Hypothalamus (tissue), 51 donors: ENCODE data around the gene POSTN.
"Not testable (repeated sequence)": the region's sequence is repeated elsewhere in the genome, so short reads cannot be mapped to it uniquely, and the experiment has no call there.

Experiments
- DNase-seq, 51 donors: peaks; one replicate each; lab custom pipeline; 2025; lab: John Stamatoyannopoulos, UW

Gene POSTN

GRCh38 chr13:37596805-37597204, 1.8 kb downstream of the POSTN start:
- DNase-seq: no peak

GRCh38 chr13:37595162-37595561, 3.4 kb downstream of the POSTN start:
- DNase-seq: no peak

- no peak for DNase-seq
Measured at GRCh38 chr13:37594550-37594949, 4.0 kb downstream of the POSTN start.

GRCh38 chr13:37589381-37589780, 9.2 kb downstream of the POSTN start:
- not testable (repeated sequence) for DNase-seq

DNA sequence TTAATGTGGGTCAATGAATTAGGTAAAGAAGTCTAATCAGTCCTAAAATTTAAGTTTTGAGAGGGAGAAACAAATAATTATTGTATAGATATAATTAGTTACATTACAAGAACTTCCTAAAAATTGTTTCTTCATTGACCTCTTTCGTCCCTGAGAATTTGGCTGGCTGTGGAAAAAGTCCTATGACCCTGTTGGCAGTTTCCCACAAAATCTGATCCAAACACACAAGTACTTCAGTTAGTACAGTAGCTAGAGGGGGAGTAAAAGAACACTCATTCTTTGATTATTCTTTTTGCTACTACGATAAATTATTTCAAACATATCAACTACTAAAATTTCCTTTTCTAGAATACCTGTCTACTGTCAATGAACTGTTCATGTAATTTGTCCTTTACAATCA, 11.3 kb downstream of the POSTN start:
- no peak for DNase-seq

DNA sequence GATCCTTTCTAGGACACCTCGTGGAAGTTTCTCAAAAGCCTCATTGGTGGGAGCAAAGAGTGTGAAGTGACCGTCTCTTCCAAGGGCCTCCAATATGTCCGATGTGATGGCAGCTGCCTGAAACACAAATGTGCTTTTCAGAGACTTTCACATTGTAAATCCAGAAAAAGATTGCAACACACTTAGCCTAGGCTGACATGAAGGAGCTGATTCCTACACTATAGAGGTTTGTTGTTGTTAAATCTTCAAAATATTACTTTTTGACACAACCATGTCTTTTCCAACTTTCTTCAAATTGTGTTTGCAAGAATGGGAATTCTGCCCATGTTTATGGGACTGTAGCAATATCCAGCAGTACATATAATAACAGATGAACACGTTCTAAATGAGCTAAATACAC, 12.4 kb downstream of the POSTN start:
- DNase-seq: no peak

DNA sequence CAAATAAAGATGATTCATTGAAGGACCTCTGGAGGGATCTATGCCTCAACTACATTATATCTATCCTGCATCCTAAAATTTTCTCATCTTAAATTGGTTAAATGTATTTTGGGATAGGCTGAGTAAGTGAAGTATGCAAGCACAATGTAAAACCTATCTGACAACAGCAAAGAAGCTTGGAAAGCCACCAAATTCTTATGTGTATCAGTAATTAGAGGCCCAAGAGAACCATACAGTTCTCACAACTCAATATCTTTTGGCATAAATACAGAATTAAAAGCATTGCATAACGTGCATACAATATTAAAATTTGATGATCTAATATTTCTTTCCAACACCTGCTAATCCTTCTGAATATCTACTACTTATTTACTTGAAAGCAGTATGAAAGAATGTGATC, 13.0 kb downstream of the POSTN start:
- no peak for DNase-seq

GRCh38 chr13:37576601-37577000, 22.0 kb downstream of the POSTN start:
- DNase-seq: no peak

GRCh38 chr13:37565425-37565824, 33.1 kb downstream of the POSTN start:
- no peak for DNase-seq

GRCh38 chr13:37561031-37561430, 37.5 kb downstream of the POSTN start:
- DNase-seq: no peak

DNA sequence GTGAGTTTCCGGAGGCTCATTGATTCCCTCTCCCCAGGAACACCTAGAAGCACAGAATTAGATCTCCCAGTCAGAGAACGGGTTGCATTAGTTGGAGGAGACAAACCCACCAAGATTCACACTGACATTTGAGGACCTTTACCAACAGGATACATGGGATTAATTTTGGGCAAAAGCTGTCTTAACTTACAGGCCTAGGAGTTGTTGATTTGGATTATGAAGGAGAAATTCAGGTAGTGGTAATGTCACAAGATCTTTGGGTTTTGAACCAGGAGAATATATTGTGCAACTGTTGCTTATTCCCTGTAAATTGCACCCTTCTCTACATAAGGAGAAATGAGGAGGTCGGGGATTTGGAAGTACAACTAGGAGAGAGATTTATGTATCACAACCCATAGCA, 38.0 kb downstream of the POSTN start:
- no peak for DNase-seq

DNA sequence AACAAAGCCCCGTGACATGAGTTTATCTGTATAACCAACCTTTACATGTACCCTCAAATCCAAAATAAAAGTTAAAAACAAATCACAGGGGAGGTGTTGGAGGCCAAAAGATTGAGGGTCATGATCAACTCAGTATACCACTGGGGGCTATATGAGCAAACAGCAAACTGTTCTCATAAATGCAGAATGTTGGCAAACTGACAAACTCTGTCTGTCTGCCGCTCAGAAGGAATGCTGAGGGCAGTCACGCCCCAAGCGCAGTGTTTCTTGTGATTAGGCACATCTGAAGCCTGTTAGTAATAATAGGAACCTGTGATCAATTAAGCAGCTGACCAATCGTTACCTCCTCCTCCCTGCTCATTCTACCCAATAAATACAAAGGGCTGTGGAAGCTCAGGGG, 39.8 kb downstream of the POSTN start:
- not testable (repeated sequence) for DNase-seq

GRCh38 chr13:37546087-37546486, 52.5 kb downstream of the POSTN start:
- DNase-seq: no peak

DNA sequence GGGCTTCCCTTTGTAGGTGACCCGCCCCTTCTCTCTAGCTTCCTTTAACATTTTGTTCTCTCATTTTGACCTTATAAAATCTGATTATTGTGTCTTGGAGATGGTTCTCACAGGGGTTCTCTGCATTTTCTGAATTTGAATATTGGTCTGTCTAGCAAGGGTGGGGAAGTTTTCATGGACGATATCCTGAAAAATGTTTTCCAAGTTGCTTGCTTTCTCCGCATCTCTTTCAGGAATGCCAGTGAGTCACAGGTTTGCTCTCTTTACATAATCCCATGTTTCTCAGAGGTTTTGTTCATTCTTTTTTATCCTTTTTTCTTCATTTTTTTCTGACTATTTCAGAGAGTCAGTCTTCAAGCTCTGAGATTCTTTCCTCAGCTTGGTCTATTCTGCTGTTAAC, 53.6 kb downstream of the POSTN start:
- no peak for DNase-seq

- no peak for DNase-seq
Measured at GRCh38 chr13:37539976-37540605, 58.5 kb downstream of the POSTN start.

- DNase-seq: no peak
Measured at GRCh38 chr13:37539170-37539569, 59.4 kb downstream of the POSTN start.

DNA sequence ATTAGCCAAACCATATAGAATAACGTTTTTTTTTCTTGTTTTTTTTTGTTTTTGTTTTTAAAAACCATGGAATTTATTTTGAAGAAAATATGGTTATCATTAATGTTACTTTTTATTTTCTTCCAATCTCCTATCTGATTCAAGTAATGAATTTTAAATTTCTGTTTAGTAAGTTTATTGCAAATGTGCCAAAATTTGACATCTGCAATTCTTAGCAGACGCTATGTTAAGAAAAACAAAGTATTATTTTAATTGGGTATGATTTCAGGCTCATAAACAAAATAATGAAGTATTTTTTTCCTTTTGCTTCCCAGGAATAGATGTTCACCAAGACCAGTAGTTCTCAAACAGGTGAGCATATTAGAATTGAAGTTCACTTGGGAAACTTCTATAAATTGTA, 63.1 kb downstream of the POSTN start:
- DNase-seq: no peak

DNA sequence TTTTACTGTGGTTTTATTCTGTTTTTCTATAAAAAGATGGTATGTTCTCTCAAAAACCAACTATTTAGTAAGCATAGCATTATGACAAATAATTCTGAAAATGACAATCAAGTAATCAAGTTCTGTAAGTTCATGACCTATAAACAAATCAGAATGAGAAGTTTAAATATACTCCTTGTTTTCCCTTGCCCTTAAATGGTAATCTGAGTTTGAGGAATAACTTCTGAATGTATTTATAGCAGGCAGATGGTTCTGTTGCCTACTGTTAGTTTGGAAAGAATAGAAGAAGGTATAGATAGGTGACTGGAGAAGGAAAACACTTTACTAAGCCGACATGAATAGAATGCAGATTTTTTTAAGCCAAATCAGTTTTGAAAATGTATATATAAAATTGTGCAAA, 63.9 kb downstream of the POSTN start:
- DNase-seq: no peak

- DNase-seq: no peak
Measured at GRCh38 chr13:37534181-37534580, 64.4 kb downstream of the POSTN start.

DNA sequence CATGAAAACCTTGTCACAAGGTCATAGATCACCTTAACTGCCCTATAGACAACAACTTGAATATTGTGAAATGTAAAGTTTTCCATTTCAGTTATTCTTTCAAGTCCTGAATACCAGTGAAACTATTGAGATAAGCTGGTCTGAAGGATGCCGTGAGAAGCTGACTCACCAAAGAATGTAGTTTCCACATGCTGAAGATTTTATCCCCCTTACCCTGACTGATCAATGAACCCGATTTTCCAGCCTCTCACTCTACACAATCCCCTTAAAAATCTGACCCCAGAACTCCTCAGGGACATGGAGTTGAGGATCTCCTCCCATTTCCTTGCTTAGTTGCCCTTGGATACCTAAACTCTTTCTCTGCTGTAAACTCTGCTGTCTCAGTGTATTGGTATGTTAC, 67.5 kb downstream of the POSTN start:
- no peak for DNase-seq

GRCh38 chr13:37529751-37530385, 68.7 kb downstream of the POSTN start:
- DNase-seq: no peak

DNA sequence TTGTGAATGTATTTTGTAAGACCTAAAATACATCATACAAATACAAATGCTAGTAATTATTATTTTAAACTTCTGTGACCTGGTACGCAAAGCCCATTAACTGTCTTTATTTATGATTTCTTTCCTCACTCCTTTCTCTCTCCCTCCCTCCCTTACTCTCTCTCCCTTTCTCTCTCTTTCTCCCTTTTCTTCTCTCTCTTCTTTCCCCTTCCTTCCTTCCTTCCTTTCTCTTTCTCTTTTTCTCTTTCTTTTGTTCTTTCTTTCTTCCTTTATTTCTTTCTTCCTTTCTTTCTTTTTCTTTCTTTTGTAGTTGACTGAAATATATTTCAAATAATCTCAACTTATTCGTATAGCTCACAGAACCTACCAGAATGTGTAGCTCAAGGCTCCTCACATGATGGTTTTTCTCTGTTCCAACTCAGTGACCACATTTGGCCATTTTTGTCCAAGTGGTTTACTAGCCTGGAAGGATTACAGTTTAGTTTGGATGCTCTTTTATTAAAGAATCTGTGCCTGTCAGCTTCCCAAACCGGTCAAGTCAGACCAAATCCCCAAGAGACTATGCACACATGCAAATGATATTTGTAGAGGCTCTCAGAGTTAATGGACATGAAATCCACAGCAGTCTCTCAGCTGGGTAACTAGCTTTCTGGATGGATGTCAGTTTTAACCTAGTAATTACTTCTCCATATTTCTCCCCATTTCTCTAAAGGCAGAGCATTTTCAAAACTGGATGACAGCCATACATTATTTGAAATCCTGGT, 71.7 kb downstream of the POSTN start:
- DNase-seq: no peak
